HepG2 (cell line): ENCODE results near the gene MCRIP2. TPM values are rescaled to one million over a fixed set of nuclear protein-coding genes. Genes with fewer than 3 reads are reported as not detected.

ENCODE experiments used
- CHD2 ChIP-seq: IDR thresholded peaks from 2 replicates; pipeline ENCODE4 v1.6.1; 2011; ENCODE audit warnings: low read depth, low read length, improper control_type of control experiment
- FOSL1 ChIP-seq: sonication (generic); formaldehyde crosslinking; IDR thresholded peaks from 2 replicates; pipeline ENCODE4 v1.9.0; 2021; ENCODE audit warnings: missing genetic modification reagents, borderline replicate concordance
- KLF11 ChIP-seq: IDR thresholded peaks from 2 replicates; pipeline ENCODE4 v1.6.1; 2016; ENCODE audit warnings: missing compliant biosample characterization
- PITX1 ChIP-seq: sonication (generic); formaldehyde crosslinking; IDR thresholded peaks from 2 replicates; pipeline ENCODE4 v1.5.1; 2020; ENCODE audit warnings: mild to moderate bottlenecking, missing genetic modification reagents
- RERE ChIP-seq: IDR thresholded peaks from 2 replicates; pipeline ENCODE4 v1.6.1; 2016; ENCODE audit warnings: low read depth, missing genetic modification reagents, missing compliant biosample characterization
- SPEN ChIP-seq: sonication (generic); formaldehyde crosslinking; IDR thresholded peaks from 2 replicates; pipeline ENCODE4 v1.5.1; 2020; ENCODE audit warnings: low read depth, mild to moderate bottlenecking, missing genetic modification reagents
- ZFP37 ChIP-seq: sonication (generic); formaldehyde crosslinking; IDR thresholded peaks from 2 replicates; pipeline ENCODE4 v1.4.0; 2020; ENCODE audit warnings: missing genetic modification reagents, borderline replicate concordance
- ZNF292 ChIP-seq: sonication (generic); formaldehyde crosslinking; IDR thresholded peaks from 2 replicates; pipeline ENCODE4 v1.8.1; 2022; ENCODE audit warnings: mild to moderate bottlenecking, low read depth, missing genetic modification reagents, borderline replicate concordance
- ZNF614 ChIP-seq: IDR thresholded peaks from 2 replicates; pipeline ENCODE4 v1.6.1; 2018; ENCODE audit warnings: missing biosample characterization, missing genetic modification reagents, inconsistent platforms, borderline replicate concordance
- ZNF616 ChIP-seq: sonication (generic); formaldehyde crosslinking; IDR thresholded peaks from 2 replicates; pipeline ENCODE4 v1.5.0; 2020; ENCODE audit warnings: low read depth, mild to moderate bottlenecking, missing genetic modification reagents
- ZNF678 ChIP-seq: sonication (generic); formaldehyde crosslinking; IDR thresholded peaks from 2 replicates; pipeline ENCODE4 v1.4.0; 2020; ENCODE audit warnings: mild to moderate bottlenecking, missing genetic modification reagents
- ZZZ3 ChIP-seq: sonication (generic); formaldehyde crosslinking; IDR thresholded peaks from 2 replicates; pipeline ENCODE4 v1.4.0; 2020; ENCODE audit warnings: missing genetic modification reagents, mild to moderate bottlenecking, borderline replicate concordance
- polyA plus RNA-seq, 8 experiments: library from polyadenylated mRNA; depleted of rRNA in 3 of 8; stranded (reverse) in 7 of 8; unstranded in 1 of 8; fragments of >200 nt; fragmentation: Illumina TruSeq in 4 of 8; extraction: Trizol in 4 of 8; gene quantifications; 2 replicates each; pipeline versions ENCODE4 v1.2.1 to v1.2.3, GENCODE V29; 2011 to 2016; ENCODE audit warnings: low read depth in 4 of 8, missing spikeins in 1 of 8, mixed read lengths in 1 of 8; ENCODE audit not compliant: insufficient read depth in 1 of 8
- total RNA-seq, 5 experiments: library from RNA; depleted of rRNA; stranded (reverse); fragments of >200 nt; fragmentation: Illumina TruSeq; extraction: Trizol; gene quantifications; 2 replicates each; pipeline ENCODE4 v1.2.3, GENCODE V29; 2016; ENCODE audit warnings: low read depth in 1 of 5
- TF ChIP-seq, protein P1 (sequence below): sonication (generic); formaldehyde crosslinking; IDR thresholded peaks from 2 replicates; pipeline ENCODE4 v1.8.0; 2022; ENCODE audit warnings: missing genetic modification reagents, low read depth, mild to moderate bottlenecking, borderline replicate concordance
- TF ChIP-seq, protein P2 (sequence below): sonication (generic); formaldehyde crosslinking; IDR thresholded peaks from 2 replicates; pipeline ENCODE4 v1.4.0; 2020; ENCODE audit warnings: missing genetic modification reagents, mild to moderate bottlenecking, borderline replicate concordance
- TF ChIP-seq, protein P3 (sequence below): sonication (generic); formaldehyde crosslinking; IDR thresholded peaks from 2 replicates; pipeline ENCODE4 v1.8.1; 2023; ENCODE audit warnings: mild to moderate bottlenecking, missing genetic modification reagents, borderline replicate concordance
- TF ChIP-seq, protein P4 (sequence below): IDR thresholded peaks from 2 replicates; pipeline ENCODE4 v1.6.1; 2012; ENCODE audit warnings: low read length, improper control_type of control experiment
- TF ChIP-seq, protein P5 (sequence below): sonication (generic); formaldehyde crosslinking; IDR thresholded peaks from 2 replicates; pipeline ENCODE4 v1.5.0; 2020; ENCODE audit warnings: mild to moderate bottlenecking, low read depth, missing genetic modification reagents, borderline replicate concordance

The MCRIP2 gene
- total and polyA plus RNA-seq, 2 of the 13 experiments (the other 11 are each of a cell fraction or from before 2014, with no cell fraction given), result 39.6 to 76.7 TPM

DNA sequence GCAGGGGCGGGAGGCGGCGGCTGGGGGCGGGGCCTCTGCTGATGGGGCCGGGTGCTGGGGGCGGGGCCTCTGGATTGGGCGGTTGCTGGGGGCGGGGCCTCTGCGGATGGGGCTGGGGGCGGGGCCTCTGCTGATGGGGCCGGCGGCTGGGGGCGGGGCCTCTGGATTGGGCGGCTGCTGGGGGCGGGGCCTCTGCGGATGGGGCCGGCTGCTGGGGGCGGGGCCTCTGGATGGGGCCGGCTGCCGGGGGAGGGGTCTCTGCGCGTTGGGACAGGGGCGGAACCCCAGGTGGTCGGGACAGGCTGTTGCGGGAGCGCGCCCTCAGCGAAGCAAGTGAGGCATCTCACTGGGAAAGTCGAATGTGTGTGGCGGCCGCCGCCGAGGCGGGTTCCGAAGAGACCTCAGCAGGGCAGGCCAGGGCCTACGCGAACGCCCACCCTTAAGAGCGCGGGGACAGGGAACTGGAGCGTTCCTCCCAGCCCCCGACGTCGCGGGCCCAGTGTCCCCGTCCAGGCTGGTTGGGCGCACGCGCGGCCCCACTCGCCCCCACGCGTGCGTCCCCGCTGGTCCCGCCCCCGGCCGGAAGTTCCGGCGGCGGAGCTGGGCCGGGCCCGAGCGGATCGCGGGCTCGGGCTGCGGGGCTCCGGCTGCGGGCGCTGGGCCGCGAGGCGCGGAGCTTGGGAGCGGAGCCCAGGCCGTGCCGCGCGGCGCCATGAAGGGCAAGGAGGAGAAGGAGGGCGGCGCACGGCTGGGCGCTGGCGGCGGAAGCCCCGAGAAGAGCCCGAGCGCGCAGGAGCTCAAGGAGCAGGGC, 38.4 kb downstream of the MCRIP2 start, which contains the start of gene STUB1 (continued):
- no peak for TF ChIP-seq ZNF292
- TF ChIP-seq, protein P1, sequence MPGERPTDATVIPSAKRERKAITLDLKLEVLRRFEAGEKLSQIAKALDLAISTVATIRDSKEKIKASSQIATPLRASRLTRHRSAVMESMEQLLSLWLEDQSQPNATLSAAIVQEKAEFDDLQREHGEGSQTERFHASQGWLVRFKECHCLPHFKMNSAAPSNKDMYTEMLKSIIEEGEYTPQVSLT (CRISPR knock-in tag), result no peak
- 0 out of 2 replicates have a peak, but pooled peaks have one; percentile 17 for TF ChIP-seq FOSL1 (CRISPR knock-in tag)
- TF ChIP-seq PITX1 (CRISPR knock-in tag), result no peak
- TF ChIP-seq ZFP37 (CRISPR knock-in tag), result no peak
- TF ChIP-seq, protein P2, sequence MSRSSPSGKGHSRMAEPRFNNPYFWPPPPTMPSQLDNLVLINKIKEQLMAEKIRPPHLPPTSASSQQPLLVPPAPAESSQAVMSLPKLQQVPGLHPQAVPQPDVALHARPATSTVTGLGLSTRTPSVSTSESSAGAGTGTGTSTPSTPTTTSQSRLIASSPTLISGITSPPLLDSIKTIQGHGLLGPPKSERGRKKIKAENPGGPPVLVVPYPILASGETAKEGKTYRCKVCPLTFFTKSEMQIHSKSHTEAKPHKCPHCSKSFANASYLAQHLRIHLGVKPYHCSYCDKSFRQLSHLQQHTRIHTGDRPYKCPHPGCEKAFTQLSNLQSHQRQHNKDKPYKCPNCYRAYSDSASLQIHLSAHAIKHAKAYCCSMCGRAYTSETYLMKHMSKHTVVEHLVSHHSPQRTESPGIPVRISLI (CRISPR knock-in tag), result no peak
- no peak for TF ChIP-seq ZNF616 (CRISPR knock-in tag)
- peak; percentile 28 for TF ChIP-seq SPEN (CRISPR knock-in tag)
- TF ChIP-seq KLF11, result no peak
- no peak for TF ChIP-seq ZNF614
- TF ChIP-seq, protein P3, sequence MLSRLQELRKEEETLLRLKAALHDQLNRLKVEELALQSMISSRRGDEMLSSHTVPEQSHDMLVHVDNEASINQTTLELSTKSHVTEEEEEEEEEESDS (CRISPR knock-in tag), result no peak
- no peak for TF ChIP-seq ZNF678 (CRISPR knock-in tag)
- TF ChIP-seq RERE (CRISPR knock-in tag), result no peak
- TF ChIP-seq, protein P4, sequence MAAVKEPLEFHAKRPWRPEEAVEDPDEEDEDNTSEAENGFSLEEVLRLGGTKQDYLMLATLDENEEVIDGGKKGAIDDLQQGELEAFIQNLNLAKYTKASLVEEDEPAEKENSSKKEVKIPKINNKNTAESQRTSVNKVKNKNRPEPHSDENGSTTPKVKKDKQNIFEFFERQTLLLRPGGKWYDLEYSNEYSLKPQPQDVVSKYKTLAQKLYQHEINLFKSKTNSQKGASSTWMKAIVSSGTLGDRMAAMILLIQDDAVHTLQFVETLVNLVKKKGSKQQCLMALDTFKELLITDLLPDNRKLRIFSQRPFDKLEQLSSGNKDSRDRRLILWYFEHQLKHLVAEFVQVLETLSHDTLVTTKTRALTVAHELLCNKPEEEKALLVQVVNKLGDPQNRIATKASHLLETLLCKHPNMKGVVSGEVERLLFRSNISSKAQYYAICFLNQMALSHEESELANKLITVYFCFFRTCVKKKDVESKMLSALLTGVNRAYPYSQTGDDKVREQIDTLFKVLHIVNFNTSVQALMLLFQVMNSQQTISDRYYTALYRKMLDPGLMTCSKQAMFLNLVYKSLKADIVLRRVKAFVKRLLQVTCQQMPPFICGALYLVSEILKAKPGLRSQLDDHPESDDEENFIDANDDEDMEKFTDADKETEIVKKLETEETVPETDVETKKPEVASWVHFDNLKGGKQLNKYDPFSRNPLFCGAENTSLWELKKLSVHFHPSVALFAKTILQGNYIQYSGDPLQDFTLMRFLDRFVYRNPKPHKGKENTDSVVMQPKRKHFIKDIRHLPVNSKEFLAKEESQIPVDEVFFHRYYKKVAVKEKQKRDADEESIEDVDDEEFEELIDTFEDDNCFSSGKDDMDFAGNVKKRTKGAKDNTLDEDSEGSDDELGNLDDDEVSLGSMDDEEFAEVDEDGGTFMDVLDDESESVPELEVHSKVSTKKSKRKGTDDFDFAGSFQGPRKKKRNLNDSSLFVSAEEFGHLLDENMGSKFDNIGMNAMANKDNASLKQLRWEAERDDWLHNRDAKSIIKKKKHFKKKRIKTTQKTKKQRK, result no peak
- TF ChIP-seq, protein P5, sequence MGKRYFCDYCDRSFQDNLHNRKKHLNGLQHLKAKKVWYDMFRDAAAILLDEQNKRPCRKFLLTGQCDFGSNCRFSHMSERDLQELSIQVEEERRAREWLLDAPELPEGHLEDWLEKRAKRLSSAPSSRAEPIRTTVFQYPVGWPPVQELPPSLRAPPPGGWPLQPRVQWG, result no peak
- TF ChIP-seq ZZZ3 (CRISPR knock-in tag), result no peak
- TF ChIP-seq CHD2, result no peak
